HUES48 (cell line): Measurements from ENCODE around the gene KDM2A.
A peak's percentile ranks its signal among the peaks of the same experiment; 100 is the strongest.

Experiments
- H3K27ac ChIP-seq: one replicate; pipeline ENCODE4 v1.7.0; 2013; ENCODE audit warnings: low read depth, low read length, inconsistent platforms
- H3K27me3 ChIP-seq: 2 replicates; pipeline ENCODE4 v1.6.1; 2013; ENCODE audit warnings: mild to moderate bottlenecking, low read length; ENCODE audit not compliant: control insufficient read depth, insufficient read depth
- H3K36me3 ChIP-seq: 2 replicates; pipeline ENCODE4 v1.6.1; 2013; ENCODE audit warnings: low read length; ENCODE audit not compliant: control insufficient read depth, insufficient read depth
- H3K4me1 ChIP-seq: 2 replicates; pipeline ENCODE4 v1.6.1; 2013; ENCODE audit warnings: mild to moderate bottlenecking, low read length; ENCODE audit not compliant: control insufficient read depth, insufficient read depth
- H3K4me3 ChIP-seq: 2 replicates; pipeline ENCODE4 v1.5.1; 2013; ENCODE audit warnings: mild to moderate bottlenecking, low read depth, low read length
- H3K9ac ChIP-seq: 2 replicates; pipeline ENCODE4 v1.6.1; 2013; ENCODE audit warnings: mild to moderate bottlenecking, low read depth, low read length, moderate library complexity
- H3K9me3 ChIP-seq: 2 replicates; pipeline ENCODE4 v1.6.1; 2013; ENCODE audit warnings: low read length; ENCODE audit not compliant: control insufficient read depth, insufficient read depth

KDM2A gene

GRCh38 chr11:67268081-67268961 is 149.3 kb downstream of the KDM2A start:
- peaks cover 17% of the 10 kb centered on the region for H3K36me3 ChIP-seq
- peaks cover 4% of the 10 kb centered on the region; the same call in 1 of the 2 replicates for H3K27me3 ChIP-seq
- peaks cover 29% of the 10 kb centered on the region for H3K4me1 ChIP-seq
- no peaks in the 10 kb centered on the region for H3K9me3 ChIP-seq
- H3K27ac ChIP-seq, result no peak overlapping the region
- no peak overlapping the region for H3K9ac ChIP-seq
- H3K4me3 ChIP-seq, result no peak overlapping the region; the same call in 1 of the 2 replicates

GRCh38 chr11:67268962-67269268 is 149.9 kb downstream of the KDM2A start:
- H3K4me1 ChIP-seq, result peaks cover 29% of the 10 kb centered on the region
- H3K9me3 ChIP-seq, result no peaks in the 10 kb centered on the region
- peaks cover 4% of the 10 kb centered on the region; the same call in 1 of the 2 replicates for H3K27me3 ChIP-seq
- H3K9ac ChIP-seq, result no peak overlapping the region
- peaks cover 17% of the 10 kb centered on the region for H3K36me3 ChIP-seq
- no peak overlapping the region for H3K27ac ChIP-seq
- H3K4me3 ChIP-seq, result no peak overlapping the region

GRCh38 chr11:67269401-67270255 is 150.6 kb downstream of the KDM2A start:
- peaks cover 29% of the 10 kb centered on the region for H3K4me1 ChIP-seq
- peak overlapping the region; percentile 82 for H3K27ac ChIP-seq
- H3K4me3 ChIP-seq, result peak overlapping the region; percentile 28
- H3K36me3 ChIP-seq, result peaks cover 17% of the 10 kb centered on the region
- H3K9ac ChIP-seq, result no peak overlapping the region
- H3K27me3 ChIP-seq, result peaks cover 4% of the 10 kb centered on the region; the same call in 1 of the 2 replicates
- H3K9me3 ChIP-seq, result no peaks in the 10 kb centered on the region

GRCh38 chr11:67270256-67271204 is 151.5 kb downstream of the KDM2A start:
- Histone ChIP-seq H3K4me3 (peak overlapping the region; percentile 28), H3K4me1 (peaks cover 29% of the 10 kb centered on the region), H3K27ac (peak overlapping the region; percentile 82), H3K36me3 (peaks cover 17% of the 10 kb centered on the region), H3K9ac (0 out of 2 replicates have a peak overlapping the region, but pooled peaks have one; percentile 0), H3K27me3 (peaks cover 3% of the 10 kb centered on the region; the same call in 1 of the 2 replicates), H3K9me3 (no peaks in the 10 kb centered on the region)

- no peak overlapping the region for H3K4me3 ChIP-seq
- H3K27me3 ChIP-seq, result no peaks in the 10 kb centered on the region
- peaks cover 29% of the 10 kb centered on the region for H3K4me1 ChIP-seq
- peaks cover 17% of the 10 kb centered on the region for H3K36me3 ChIP-seq
- peak overlapping the region; percentile 82 for H3K27ac ChIP-seq
- no peaks in the 10 kb centered on the region for H3K9me3 ChIP-seq
- no peak overlapping the region for H3K9ac ChIP-seq
Observed at GRCh38 chr11:67271205-67271540, 152.1 kb downstream of the KDM2A start.

GRCh38 chr11:67271541-67272284 is 152.7 kb downstream of the KDM2A start:
- peaks cover 17% of the 10 kb centered on the region for H3K36me3 ChIP-seq
- H3K27ac ChIP-seq, result no peak overlapping the region

GRCh38 chr11:67272327-67273259 is 153.5 kb downstream of the KDM2A start:
- Histone ChIP-seq H3K4me1 (peaks cover 33% of the 10 kb centered on the region), H3K4me3 (no peak overlapping the region), H3K36me3 (peaks cover 17% of the 10 kb centered on the region), H3K27ac (no peak overlapping the region), H3K9ac (no peak overlapping the region), H3K9me3 (no peaks in the 10 kb centered on the region), H3K27me3 (no peaks in the 10 kb centered on the region)

More at GRCh38 chr11:67271541-67272284, 152.7 kb downstream of the KDM2A start:
- H3K27me3 ChIP-seq, result no peaks in the 10 kb centered on the region
- H3K4me1 ChIP-seq, result peaks cover 31% of the 10 kb centered on the region
- no peak overlapping the region for H3K9ac ChIP-seq
- H3K4me3 ChIP-seq, result no peak overlapping the region
- H3K9me3 ChIP-seq, result no peaks in the 10 kb centered on the region

GRCh38 chr11:67273260-67273990 is 154.4 kb downstream of the KDM2A start:
- Histone ChIP-seq H3K4me1 (peaks cover 34% of the 10 kb centered on the region), H3K9ac (no peak overlapping the region), H3K36me3 (peaks cover 9% of the 10 kb centered on the region), H3K4me3 (no peak overlapping the region), H3K9me3 (no peaks in the 10 kb centered on the region), H3K27me3 (no peaks in the 10 kb centered on the region), H3K27ac (no peak overlapping the region)
